SHP77 treated with DMSO at 0.1 percent for 48 hours (cell line): ENCODE results near the gene DBF4B.
"Not testable (repeated sequence)": the region's sequence is repeated elsewhere in the genome, so short reads cannot be mapped to it uniquely, and the experiment has no call there.

Experiments used
- DNase-seq: peaks from one replicate; lab custom pipeline; 2025; lab: John Stamatoyannopoulos, UW

The DBF4B gene

GRCh38 chr17:44733753-44734152, 25.3 kb downstream of the DBF4B start:
- no peak for DNase-seq

GRCh38 chr17:44734272-44734671, 25.8 kb downstream of the DBF4B start:
- no peak for DNase-seq

GRCh38 chr17:44736551-44737240, 28.2 kb downstream of the DBF4B start:
- no peak for DNase-seq

- DNase-seq = no peak
Measured at GRCh38 chr17:44738214-44738906, 29.9 kb downstream of the DBF4B start.

GRCh38 chr17:44741316-44741715, 32.9 kb downstream of the DBF4B start:
- no peak for DNase-seq

GRCh38 chr17:44745301-44745700, 36.8 kb downstream of the DBF4B start:
- DNase-seq = no peak

GRCh38 chr17:44745738-44746137, 37.3 kb downstream of the DBF4B start:
- DNase-seq = not testable (repeated sequence)

GRCh38 chr17:44747566-44747965, 39.1 kb downstream of the DBF4B start:
- no peak for DNase-seq

GRCh38 chr17:44749076-44749979, 40.9 kb downstream of the DBF4B start:
- no peak for DNase-seq

- no peak for DNase-seq
Measured at GRCh38 chr17:44749980-44750318, 41.5 kb downstream of the DBF4B start.

GRCh38 chr17:44751331-44751730, 42.9 kb downstream of the DBF4B start:
- no peak for DNase-seq

- no peak for DNase-seq
Measured at GRCh38 chr17:44751806-44752205, 43.3 kb downstream of the DBF4B start.

GRCh38 chr17:44752953-44753861, 44.7 kb downstream of the DBF4B start:
- no peak for DNase-seq

GRCh38 chr17:44754276-44754675, 45.8 kb downstream of the DBF4B start:
- DNase-seq = no peak

- not testable (repeated sequence) for DNase-seq
Measured at GRCh38 chr17:44755180-44755579, 46.7 kb downstream of the DBF4B start.

- no peak for DNase-seq
Measured at GRCh38 chr17:44757045-44757917, 48.8 kb downstream of the DBF4B start.

- DNase-seq = no peak
Measured at GRCh38 chr17:44757918-44758413, 49.5 kb downstream of the DBF4B start.

GRCh38 chr17:44758414-44759085, 50.1 kb downstream of the DBF4B start, which contains the start of gene ADAM11:
ADAM11 (plus strand) TSS chr17:44758988; CDS start chr17:44759200, 212 bp downstream.
- no peak for DNase-seq

- no peak for DNase-seq
Measured at GRCh38 chr17:44759086-44759915, 50.8 kb downstream of the DBF4B start.
